GM19452 (cell line): ENCODE measurements around the gene EXT2.

ENCODE experiments used
- ATAC-seq: cut with Tn5 transposase; IDR thresholded peaks from one replicate; pipeline ENCODE4 v1.9.1; 2021; ENCODE audit not compliant: unreplicated experiment

Gene EXT2

GRCh38 chr11:44083906-44084305 is 11.6 kb upstream of the EXT2 start:
- ATAC-seq: no peak

GRCh38 chr11:44085330-44085729 is 10.1 kb upstream of the EXT2 start:
- ATAC-seq: no peak

GRCh38 chr11:44088377-44088776 is 7.1 kb upstream of the EXT2 start:
- ATAC-seq: no peak

GRCh38 chr11:44088871-44089270 is 6.6 kb upstream of the EXT2 start:
- no peak for ATAC-seq

GRCh38 chr11:44090539-44090938 is 4.9 kb upstream of the EXT2 start:
- ATAC-seq: no peak

- ATAC-seq: no peak
These were observed 1.1 kb upstream of the EXT2 start for GRCh38 chr11:44094260-44094868.

GRCh38 chr11:44096360-44097185 is 1.1 kb downstream of the EXT2 start:
- no peak for ATAC-seq

GRCh38 chr11:44097821-44098220 is 2.3 kb downstream of the EXT2 start:
- ATAC-seq: no peak

GRCh38 chr11:44101098-44101497 is 5.6 kb downstream of the EXT2 start:
- no peak for ATAC-seq

GRCh38 chr11:44104481-44105294 is 9.2 kb downstream of the EXT2 start:
- no peak for ATAC-seq

- no peak for ATAC-seq
These were observed 12.8 kb downstream of the EXT2 start for GRCh38 chr11:44108260-44108659.

GRCh38 chr11:44110231-44110679 is 14.8 kb downstream of the EXT2 start:
- peak; percentile 92 for ATAC-seq

GRCh38 chr11:44112091-44112821 is 16.8 kb downstream of the EXT2 start:
- ATAC-seq: no peak

GRCh38 chr11:44113018-44113417 is 17.5 kb downstream of the EXT2 start:
- no peak for ATAC-seq

GRCh38 chr11:44113572-44113971 is 18.1 kb downstream of the EXT2 start:
- no peak for ATAC-seq

- ATAC-seq: no peak
These were observed 20.9 kb downstream of the EXT2 start for GRCh38 chr11:44116234-44116830.

- ATAC-seq: no peak
These were observed 24.7 kb downstream of the EXT2 start for GRCh38 chr11:44120169-44120568.

GRCh38 chr11:44125598-44125997 is 30.1 kb downstream of the EXT2 start:
- ATAC-seq: no peak

GRCh38 chr11:44126304-44126703 is 30.8 kb downstream of the EXT2 start:
- ATAC-seq: no peak

- ATAC-seq: no peak
These were observed 31.7 kb downstream of the EXT2 start for GRCh38 chr11:44127130-44127529.

- no peak for ATAC-seq
These were observed 33.3 kb downstream of the EXT2 start for GRCh38 chr11:44128729-44129128.
